Gastroesophageal sphincter (tissue), 4 donors: ENCODE measurements around the gene ECE2. TPM values are rescaled to one million over a fixed set of nuclear protein-coding genes. Genes with fewer than 3 reads are reported as not detected.

Experiments used
- ATAC-seq: fragments of 150-250 bp; one replicate; pipeline ENCODE4 v1.9.1; 2016; ENCODE audit warnings: mild to moderate bottlenecking, moderate library complexity
- H3K27ac ChIP-seq, 4 donors: fragments of 200-600 bp; sonication (generic) in 3 of 4; 1 replicate in 3 of 4; 2 replicates in 1 of 4; pipeline ENCODE4 v1.5.1; 2016 to 2019
- H3K27me3 ChIP-seq: fragments of 200-600 bp; sonication (generic); one replicate; pipeline ENCODE4 v1.5.1; 2019
- H3K36me3 ChIP-seq, 2 donors: fragments of 200-600 bp; sonication (generic); one replicate each; pipeline ENCODE4 v1.5.1; 2019; ENCODE audit warnings: control low read depth in 1 of 2
- H3K4me1 ChIP-seq, 3 donors: fragments of 200-600 bp; sonication (generic); 1 replicate in 2 of 3; 2 replicates in 1 of 3; pipeline ENCODE4 v1.5.1; 2016 to 2019; ENCODE audit warnings: control low read depth in 2 of 3
- H3K4me3 ChIP-seq, 2 donors: fragments of 200-600 bp; sonication (generic); one replicate each; pipeline ENCODE4 v1.5.1; 2019; ENCODE audit warnings: mild to moderate bottlenecking in 1 of 2, moderate library complexity in 1 of 2
- H3K9me3 ChIP-seq, 3 donors: fragments of 200-600 bp; sonication (generic); one replicate each; pipeline ENCODE4 v1.5.1; 2017 to 2019; ENCODE audit warnings: control low read depth in 2 of 3
- CTCF ChIP-seq, 4 experiments: fragments of 200-600 bp in 2 of 4; fragments of 450-650 bp in 2 of 4; sonication (generic) in 1 of 4; IDR thresholded peaks; one replicate each; pipeline ENCODE4 v1.5.1; 2017 to 2019; ENCODE audit warnings: antibody characterized with exemption in 4 of 4, mild to moderate bottlenecking in 2 of 4, moderate library complexity in 2 of 4
- EP300 ChIP-seq: sonication (generic); formaldehyde crosslinking; IDR thresholded peaks from one replicate; pipeline ENCODE4 v1.6.1; 2017; ENCODE audit warnings: antibody characterized with exemption, mild to moderate bottlenecking
- POLR2A ChIP-seq, 2 donors: fragments of 450-650 bp; IDR thresholded peaks; one replicate each; pipeline ENCODE4 v1.6.1; 2017; ENCODE audit warnings: antibody characterized with exemption in 2 of 2, mild to moderate bottlenecking in 2 of 2, moderate library complexity in 1 of 2
- POLR2AphosphoS5 ChIP-seq: sonication (generic); formaldehyde crosslinking; IDR thresholded peaks from one replicate; pipeline ENCODE4 v1.6.1; 2017; ENCODE audit warnings: antibody characterized with exemption
- WGBS, 2 donors: methylation state at CpG; one replicate each; pipeline ENCODE4 v1.1.5; 2018; ENCODE audit warnings: low coverage in 1 of 2; 5-methylcytosine and 5-hydroxymethylcytosine counted together
- total RNA-seq, 4 donors: library from RNA; depleted of rRNA; stranded (reverse); fragments of >200 nt; gene quantifications; one replicate each; pipeline ENCODE4 v1.1.0, GENCODE V29; 2016

The ECE2 gene
- total RNA-seq, 4 donors from 2014 or later: 0.12 to 0.67 (median 0.52) TPM

DNA sequence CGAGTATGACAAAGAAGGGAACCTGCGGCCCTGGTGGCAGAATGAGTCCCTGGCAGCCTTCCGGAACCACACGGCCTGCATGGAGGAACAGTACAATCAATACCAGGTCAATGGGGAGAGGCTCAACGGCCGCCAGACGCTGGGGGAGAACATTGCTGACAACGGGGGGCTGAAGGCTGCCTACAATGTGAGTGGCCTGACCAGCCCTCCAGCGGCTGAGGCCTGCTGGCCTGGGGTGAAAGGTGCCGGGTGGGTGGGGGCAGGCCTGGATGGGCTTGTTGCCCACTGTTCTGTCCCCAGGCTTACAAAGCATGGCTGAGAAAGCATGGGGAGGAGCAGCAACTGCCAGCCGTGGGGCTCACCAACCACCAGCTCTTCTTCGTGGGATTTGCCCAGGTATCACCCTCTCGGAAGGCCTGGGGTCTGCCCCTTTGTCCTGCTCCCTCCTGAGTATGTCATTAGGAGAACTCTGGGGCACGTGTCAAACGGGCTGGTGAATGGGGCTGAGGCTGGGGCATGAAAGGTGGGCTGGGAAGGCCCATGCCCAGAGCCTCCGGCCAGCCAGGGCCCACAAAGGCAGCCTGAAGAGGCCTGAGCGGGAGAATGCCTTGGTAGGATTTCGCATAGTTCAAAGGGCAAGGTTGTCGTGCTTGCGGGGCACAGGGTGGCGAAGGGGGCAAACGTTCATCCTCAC lies 15.4 kb downstream of the ECE2 start:
- ATAC-seq: no peak
- no peak overlapping the region for H3K27ac ChIP-seq

GRCh38 chr3:184291738-184292445 lies 16.1 kb downstream of the ECE2 start:
- no peak for ATAC-seq
- WGBS, 2 donors: 100% methylated on average over 1 of the region's 21 CpGs; no CpG with 5 or more reads in 1 of the 2 donors

More for the DNA sequence above, 15.4 kb downstream of the ECE2 start:
- Histone ChIP-seq H3K4me3 (no peak overlapping the region), H3K9me3 (no peaks in the 10 kb centered on the region), H3K4me1 (no peaks in the 10 kb centered on the region), H3K27me3 (peaks cover 56% of the 10 kb centered on the region), H3K36me3 (no peaks in the 10 kb centered on the region)
- TF ChIP-seq POLR2A (IDR thresholded peaks at IDR 0.05): no peak
- TF ChIP-seq CTCF (IDR thresholded peaks at IDR 0.05): no peak
- TF ChIP-seq POLR2AphosphoS5: no peak
- no peak for TF ChIP-seq EP300
- WGBS, 2 donors: 100% methylated on average over 1 to 2 of the region's 22 CpGs

GRCh38 chr3:184295771-184296170 lies 19.9 kb downstream of the ECE2 start:
- no peaks in the 10 kb centered on the region for H3K9me3 ChIP-seq
- peaks cover 21% of the 10 kb centered on the region for H3K27me3 ChIP-seq
- no peak overlapping the region for H3K27ac ChIP-seq
- H3K36me3 ChIP-seq: peaks cover 0 to 7% of the 10 kb centered on the region in 2 donors
- H3K4me1 ChIP-seq: peaks cover 0 to 19% (median 10%) of the 10 kb centered on the region in 3 donors
- no peak overlapping the region for H3K4me3 ChIP-seq
- 55 to 60% methylated on average over 2 to 3 of the region's 3 CpGs for WGBS, 2 donors
- no peak for ATAC-seq
- TF ChIP-seq POLR2A (IDR thresholded peaks at IDR 0.05) (no peak), EP300 (no peak), CTCF (IDR thresholded peaks at IDR 0.05) (no peak), POLR2AphosphoS5 (no peak)

More at GRCh38 chr3:184291738-184292445, 16.1 kb downstream of the ECE2 start:
- Histone ChIP-seq H3K36me3 (no peaks in the 10 kb centered on the region), H3K27ac (no peak overlapping the region), H3K27me3 (peaks cover 49% of the 10 kb centered on the region), H3K9me3 (no peaks in the 10 kb centered on the region), H3K4me1 (no peaks in the 10 kb centered on the region), H3K4me3 (no peak overlapping the region)
- no peak for TF ChIP-seq CTCF (IDR thresholded peaks at IDR 0.05)
- no peak for TF ChIP-seq EP300
- no peak for TF ChIP-seq POLR2A (IDR thresholded peaks at IDR 0.05)
- no peak for TF ChIP-seq POLR2AphosphoS5

DNA sequence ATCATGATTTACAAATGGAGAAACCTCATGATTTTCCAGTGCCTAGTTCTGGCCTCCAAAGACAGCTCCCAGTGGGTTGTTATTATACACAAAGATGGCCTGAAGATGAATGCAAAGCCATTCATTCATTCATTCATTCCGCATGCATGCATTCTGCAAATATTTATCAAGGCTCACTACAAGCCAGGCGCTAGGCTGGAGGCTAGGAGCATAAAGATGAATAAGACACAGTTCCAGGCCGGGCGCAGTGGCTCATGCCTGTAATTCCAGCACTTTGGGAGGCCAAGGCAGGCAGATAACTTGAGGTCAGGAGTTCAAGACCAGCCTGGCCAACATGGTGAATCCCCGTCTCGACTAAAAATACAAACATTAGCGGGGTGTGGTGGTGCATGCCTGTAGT lies 20.8 kb downstream of the ECE2 start:
- peaks cover 0 to 27% (median 12%) of the 10 kb centered on the region in 3 donors for H3K4me1 ChIP-seq
- H3K27ac ChIP-seq: no peak overlapping the region
- WGBS, 2 donors: 60 to 82% methylated on average over 1 to 6 of the region's 7 CpGs
- peaks cover 0 to 16% of the 10 kb centered on the region in 2 donors for H3K36me3 ChIP-seq
- no peak for ATAC-seq
- peaks cover 12% of the 10 kb centered on the region for H3K27me3 ChIP-seq
- TF ChIP-seq POLR2AphosphoS5 (no peak), EP300 (no peak), CTCF (IDR thresholded peaks at IDR 0.05) (no peak), POLR2A (IDR thresholded peaks at IDR 0.05) (no peak)
- no peak overlapping the region for H3K4me3 ChIP-seq
- no peaks in the 10 kb centered on the region for H3K9me3 ChIP-seq
